ENCODE results near the gene MCRIP1. TPM values are rescaled to one million over a fixed set of nuclear protein-coding genes. Genes with fewer than 3 reads are reported as not detected.

Gene MCRIP1
- total and polyA plus RNA-seq, 2 of the 8 experiments (the other 6 are each of a cell fraction or from before 2014, with no cell fraction given), result 103 to 151 TPM

DNA sequence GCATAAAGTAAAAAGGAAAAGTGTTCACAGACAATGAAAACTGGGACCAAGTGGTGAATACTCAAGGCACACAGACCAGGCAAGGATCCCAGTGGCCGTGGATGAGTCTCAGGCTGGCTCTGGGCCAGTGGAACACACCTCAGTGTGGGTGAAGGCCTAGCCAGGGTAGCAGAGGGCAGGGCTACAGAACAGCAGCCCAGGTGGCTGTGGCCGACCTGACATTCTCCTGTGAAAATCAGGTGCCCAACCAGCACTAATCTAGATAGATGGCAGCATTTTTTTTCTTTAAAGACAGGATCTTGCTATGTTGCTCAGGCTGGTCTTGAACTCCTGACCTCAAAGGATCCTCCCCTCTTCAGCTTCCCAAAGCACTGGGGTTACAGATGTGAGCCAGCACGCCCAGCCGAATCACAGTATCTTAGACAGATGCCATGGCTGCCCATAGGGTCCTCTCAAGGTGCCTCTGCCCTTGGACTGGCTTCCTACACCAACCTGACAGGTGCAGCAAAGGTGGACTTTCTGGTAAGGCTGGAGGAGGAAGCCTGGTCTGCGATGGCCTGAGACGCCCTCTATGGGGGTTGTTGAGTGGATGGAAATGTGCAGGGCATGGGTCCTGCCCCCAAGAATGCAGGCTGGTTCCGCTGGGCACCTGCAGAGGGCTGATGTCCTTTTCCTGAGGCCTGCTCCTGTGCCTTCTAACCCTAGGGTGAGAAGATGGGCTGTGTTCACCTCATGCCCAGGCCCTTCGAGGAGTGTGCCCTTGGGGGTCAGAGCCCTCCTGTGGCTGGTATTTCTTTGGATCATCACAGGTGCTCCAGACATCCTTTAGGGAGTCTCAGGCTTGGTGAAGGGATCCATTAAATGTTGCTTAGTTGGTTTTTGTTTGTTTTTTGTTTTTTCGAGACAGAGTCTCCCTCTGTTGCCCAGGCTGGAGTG lies 31.0 kb upstream of the MCRIP1 start:
- TF ChIP-seq GTF2F1 (IDR thresholded peaks at IDR 0.05; ENCODE audit: borderline replicate concordance, low read depth, low read length) (no peak), RNF2 (IDR thresholded peaks at IDR 0.05; ENCODE audit: borderline replicate concordance, low read depth, low read length, missing control alignments, poor library complexity, severe bottlenecking) (no peak), BRCA1 (IDR thresholded peaks at IDR 0.05; ENCODE audit: low read depth, low read length) (no peak), CBX5 (IDR thresholded peaks at IDR 0.05; ENCODE audit: low read depth, low read length) (no peak), SAP30 (IDR thresholded peaks at IDR 0.05; ENCODE audit: insufficient read depth, insufficient replicate concordance, low read length) (no peak), NANOG (IDR thresholded peaks at IDR 0.05; ENCODE audit: insufficient read depth, low read depth, low read length, poor library complexity, severe bottlenecking) (no peak)
- TF ChIP-seq, protein P1, sequence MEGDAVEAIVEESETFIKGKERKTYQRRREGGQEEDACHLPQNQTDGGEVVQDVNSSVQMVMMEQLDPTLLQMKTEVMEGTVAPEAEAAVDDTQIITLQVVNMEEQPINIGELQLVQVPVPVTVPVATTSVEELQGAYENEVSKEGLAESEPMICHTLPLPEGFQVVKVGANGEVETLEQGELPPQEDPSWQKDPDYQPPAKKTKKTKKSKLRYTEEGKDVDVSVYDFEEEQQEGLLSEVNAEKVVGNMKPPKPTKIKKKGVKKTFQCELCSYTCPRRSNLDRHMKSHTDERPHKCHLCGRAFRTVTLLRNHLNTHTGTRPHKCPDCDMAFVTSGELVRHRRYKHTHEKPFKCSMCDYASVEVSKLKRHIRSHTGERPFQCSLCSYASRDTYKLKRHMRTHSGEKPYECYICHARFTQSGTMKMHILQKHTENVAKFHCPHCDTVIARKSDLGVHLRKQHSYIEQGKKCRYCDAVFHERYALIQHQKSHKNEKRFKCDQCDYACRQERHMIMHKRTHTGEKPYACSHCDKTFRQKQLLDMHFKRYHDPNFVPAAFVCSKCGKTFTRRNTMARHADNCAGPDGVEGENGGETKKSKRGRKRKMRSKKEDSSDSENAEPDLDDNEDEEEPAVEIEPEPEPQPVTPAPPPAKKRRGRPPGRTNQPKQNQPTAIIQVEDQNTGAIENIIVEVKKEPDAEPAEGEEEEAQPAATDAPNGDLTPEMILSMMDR (IDR thresholded peaks at IDR 0.05; ENCODE audit: control extremely low read depth in 1 of 3, insufficient read depth in 1 of 3, low read depth in 1 of 3, low read length in 3 of 3), result peak; percentile 7 to 27 (median 25)
- no peak for DNase-seq (ENCODE audit: low read depth in 1 of 2, low spot score in 2 of 2)
- WGBS, 2 experiments (ENCODE audit: extremely low coverage in 1 of 2, insufficient coverage in 1 of 2, insufficient read length in 1 of 2, insufficient replicate concordance in 2 of 2, low coverage in 1 of 2, low lambda C conversion rate in 2 of 2, missing lambda C conversion rate in 1 of 2), result 90% methylated on average over 9 of the region's 9 CpGs; no CpG with 5 or more reads in 1 of the 2 experiments

More for the DNA sequence above, 31.0 kb upstream of the MCRIP1 start:
- Histone ChIP-seq H2BK120ac (replicated peaks; ENCODE audit: low read depth, low read length) (no peak overlapping the region), H4K20me1 (replicated peaks in 1 of 2; ENCODE audit: control insufficient read depth in 1 of 2, insufficient read depth in 2 of 2, low read length in 2 of 2) (peaks cover 10 to 41% of the 10 kb centered on the region in 2 experiments), H3K4me1 (replicated peaks in 1 of 4; ENCODE audit: control insufficient read depth in 3 of 4, insufficient read depth in 4 of 4, low read length in 3 of 4) (peaks cover 0 to 21% (median 15%) of the 10 kb centered on the region in 4 experiments; a peak in 6 of 7 replicates), H3K56ac (replicated peaks; ENCODE audit: insufficient read length, low read depth, low read length) (no peak overlapping the region), H2BK20ac (ENCODE audit: low read length) (no peak overlapping the region), H3K4me3 (ENCODE audit: extremely low read depth in 1 of 4, insufficient read depth in 2 of 4, low read depth in 3 of 4, low read length in 4 of 4) (no peak overlapping the region), H4K5ac (ENCODE audit: insufficient read length, low read depth, low read length) (no peak overlapping the region), H3K18ac (ENCODE audit: extremely low read depth, low read length) (no peak overlapping the region), H3K23ac (ENCODE audit: insufficient read length) (no peak overlapping the region), H3K9ac (replicated peaks in 1 of 4; ENCODE audit: extremely low read depth in 1 of 4, low read depth in 3 of 4, low read length in 3 of 4) (peak overlapping the region in 1 of 4 experiments; percentile 22; a peak in 1 of 7 replicates), H2BK5ac (ENCODE audit: low read depth, low read length) (no peak overlapping the region), H2AFZ (ENCODE audit: low read length) (no peak overlapping the region), H2AK5ac (ENCODE audit: low read depth, low read length) (no peak overlapping the region), H3K79me1 (ENCODE audit: low read depth, low read length) (peaks cover 5% of the 10 kb centered on the region), H3K4ac (replicated peaks; ENCODE audit: insufficient read length, low read depth, low read length) (no peak overlapping the region), H2BK12ac (ENCODE audit: low read depth, low read length) (no peak overlapping the region), H3K4me2 (ENCODE audit: insufficient read depth in 1 of 2, low read depth in 2 of 2, low read length in 2 of 2) (no peak overlapping the region), H4K91ac (replicated peaks; ENCODE audit: insufficient read length, low read length) (no peak overlapping the region), H3K23me2 (ENCODE audit: low read depth, low read length) (peaks cover 8% of the 10 kb centered on the region), H3K36me3 (ENCODE audit: control insufficient read depth in 2 of 4, insufficient read depth in 4 of 4, low read length in 3 of 4) (peaks cover 2 to 28% (median 9%) of the 10 kb centered on the region in 4 experiments; a peak in 4 of 8 replicates), H3K27me3 (replicated peaks in 1 of 4; ENCODE audit: control insufficient read depth in 3 of 4, extremely low read depth in 1 of 4, insufficient read depth in 3 of 4, low read length in 3 of 4) (no peaks in the 10 kb centered on the region), H3K79me2 (ENCODE audit: control insufficient read depth in 1 of 2, insufficient read depth in 2 of 2, low read length in 2 of 2) (peaks cover 8 to 38% of the 10 kb centered on the region in 2 experiments), H3K27ac (ENCODE audit: low read depth, low read length) (no peak overlapping the region), H3K9me3 (ENCODE audit: insufficient read depth in 2 of 2, low read depth in 1 of 2, low read length in 1 of 2) (no peaks in the 10 kb centered on the region), H3K14ac (ENCODE audit: insufficient read length) (no peak overlapping the region), H2BK15ac (ENCODE audit: low read length) (no peak overlapping the region), H4K8ac (ENCODE audit: extremely low read depth, insufficient read depth, low read length) (no peak overlapping the region)
- ChIA-PET POLR2A (ENCODE audit: partially characterized antibody) (interaction anchor here (1.0 to 3.4 kb wide), 11 partner anchors 8 to 305 kb away, joined by 3 to 18 read pairs (median 5); partner anchors contain the start of gene MCRIP1), CTCF (ENCODE audit: partially characterized antibody) (interaction anchor here (0.6 to 1.9 kb wide), 6 partner anchors 57 to 166 kb away, joined by 3 to 4 read pairs (median 3); no protein-coding TSS in a partner anchor)
- no peak for FAIRE-seq

Measured in H1 (cell line).